NCI-H510A (cell line): ENCODE measurements around the gene NRAP.

Experiments
- DNase-seq: peaks from one replicate; lab custom pipeline; 2025; lab: John Stamatoyannopoulos, UW

The NRAP gene

DNA sequence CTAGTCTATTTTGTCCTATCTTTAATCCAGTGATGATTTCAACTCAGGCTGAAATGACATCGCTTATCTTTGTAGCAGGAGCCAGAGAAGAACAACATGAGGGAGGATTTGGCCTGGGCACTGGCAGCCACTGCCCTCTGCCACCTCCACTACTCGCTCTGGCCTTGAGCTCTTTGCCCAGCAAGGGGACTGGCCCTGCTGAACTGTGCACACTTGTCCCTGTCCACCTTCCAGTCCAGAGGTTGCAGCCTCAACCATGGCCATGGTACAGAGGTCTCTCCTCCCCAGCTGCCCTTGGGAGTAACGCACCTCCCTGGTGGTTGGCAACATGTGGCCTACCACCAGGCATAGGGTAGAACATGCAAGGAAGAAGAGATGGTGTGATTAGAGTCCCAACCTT is 102.6 kb downstream of the NRAP start:
- DNase-seq: no peak

DNA sequence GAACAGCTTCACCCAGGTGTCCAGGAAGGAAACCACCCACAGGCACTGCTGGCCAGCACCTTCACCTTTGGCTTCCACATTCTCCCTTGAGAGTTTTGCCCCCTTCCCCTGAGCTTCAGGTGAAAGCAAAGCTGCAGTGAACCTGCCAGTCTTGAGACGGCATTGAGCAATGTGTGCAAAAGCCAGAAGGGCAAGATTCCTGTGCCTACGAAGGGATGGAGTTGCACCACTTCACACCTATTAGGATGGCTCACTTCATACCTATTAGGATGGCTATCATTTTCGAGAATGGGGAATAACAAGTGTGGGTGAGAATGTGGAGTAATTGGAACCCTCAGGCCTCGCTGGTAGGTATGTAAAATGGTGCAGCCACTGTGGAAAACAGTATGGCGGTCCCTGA is 103.8 kb downstream of the NRAP start:
- DNase-seq: no peak

DNA sequence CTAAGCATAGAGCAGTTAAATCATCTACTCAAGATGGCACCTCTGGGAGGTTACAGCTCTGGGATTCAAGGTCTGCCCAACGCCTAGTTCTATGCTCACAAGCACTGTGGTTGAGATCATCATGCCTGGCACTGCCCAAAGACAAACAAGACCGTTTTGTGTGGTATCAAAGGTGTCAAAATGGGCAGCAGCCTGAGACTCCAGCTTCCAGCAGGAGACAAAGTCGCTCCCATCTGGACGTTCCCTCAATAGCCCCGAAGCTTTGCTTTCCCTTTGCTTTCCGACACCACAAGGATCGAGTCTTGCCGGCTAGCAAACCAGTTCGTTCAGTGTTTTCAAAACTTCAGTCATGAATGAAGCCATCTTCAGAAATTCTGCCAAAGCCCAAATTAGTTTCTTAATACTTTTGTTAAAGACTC is 105.9 kb downstream of the NRAP start:
- no peak for DNase-seq

DNA sequence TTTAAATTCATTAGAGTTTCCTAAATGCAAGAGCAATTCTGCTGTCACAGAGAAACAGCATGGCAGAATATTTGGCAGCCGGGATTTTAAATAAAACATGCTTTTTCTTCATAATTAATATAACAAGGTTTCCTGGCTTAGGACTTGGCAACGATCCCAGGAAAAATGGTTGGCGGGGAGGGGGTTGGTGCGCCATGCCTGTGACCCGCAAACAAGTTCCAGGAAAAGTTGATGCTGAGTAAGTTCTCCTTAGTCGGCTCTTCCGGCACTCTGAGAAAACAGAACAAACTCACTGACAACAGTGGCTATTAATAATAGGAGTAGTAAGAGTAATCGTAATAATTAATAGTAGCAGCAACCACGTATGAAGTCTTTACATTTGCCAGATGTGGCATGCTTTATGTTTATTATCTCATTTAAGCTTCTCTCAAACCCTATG is 106.4 kb downstream of the NRAP start:
- no peak for DNase-seq

DNA sequence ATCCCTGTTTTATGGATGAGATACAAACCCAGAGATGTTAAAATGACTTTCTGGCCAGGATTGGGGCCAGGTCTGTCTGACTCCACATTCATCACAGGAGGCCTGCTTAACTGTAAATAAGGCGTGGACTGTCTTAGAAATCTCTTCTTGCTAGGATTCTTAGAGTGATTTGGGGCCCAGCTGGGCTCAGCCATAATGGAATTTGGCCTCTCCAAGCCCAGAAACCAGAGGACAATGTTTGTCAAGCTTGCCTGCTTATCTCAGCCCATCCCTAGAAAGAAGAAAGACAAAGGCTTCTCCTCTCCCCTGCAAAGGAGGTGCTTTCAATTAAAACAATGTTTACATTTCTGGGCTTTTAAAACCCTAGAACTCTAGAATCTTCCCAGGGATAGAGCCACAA is 108.1 kb downstream of the NRAP start:
- no peak for DNase-seq

DNA sequence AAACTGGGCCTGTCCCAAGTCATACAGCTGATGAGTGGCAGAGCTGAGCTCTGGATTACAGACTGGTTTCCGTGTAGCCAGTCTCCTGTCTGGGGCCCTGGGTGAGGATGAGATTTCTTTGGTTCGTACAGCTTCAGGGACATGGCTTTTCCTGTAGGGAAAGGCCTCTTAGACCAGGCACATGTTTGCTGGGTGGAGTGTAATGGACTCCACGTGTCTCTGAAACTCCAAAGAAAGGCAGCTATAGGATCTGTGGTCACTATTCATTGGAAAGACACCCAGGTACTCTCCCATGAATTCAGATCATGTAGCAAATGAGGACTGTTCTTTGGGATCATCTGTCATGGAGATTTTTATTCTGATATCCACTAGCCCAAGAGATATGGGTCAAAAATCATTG is 108.6 kb downstream of the NRAP start:
- no peak for DNase-seq

DNA sequence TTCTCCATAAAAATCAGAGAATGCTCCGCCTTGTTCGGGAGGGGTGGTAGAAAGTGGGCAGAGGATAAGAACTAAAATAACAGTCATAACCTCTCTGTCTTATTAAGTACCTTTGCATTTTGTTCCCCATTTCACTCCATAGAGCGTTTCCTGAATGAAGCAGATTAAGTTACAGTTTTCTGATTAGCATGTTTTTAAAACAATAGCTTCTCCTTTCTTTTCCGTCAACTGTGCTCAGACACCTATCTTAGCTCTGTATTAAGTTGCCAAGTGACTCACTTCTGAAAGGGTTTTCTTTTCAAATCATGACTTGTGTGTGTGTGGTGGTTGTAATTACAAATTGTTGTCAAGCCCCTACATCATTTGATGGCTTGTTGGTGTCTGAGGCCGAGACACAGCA is 109.6 kb downstream of the NRAP start:
- DNase-seq: no peak

DNA sequence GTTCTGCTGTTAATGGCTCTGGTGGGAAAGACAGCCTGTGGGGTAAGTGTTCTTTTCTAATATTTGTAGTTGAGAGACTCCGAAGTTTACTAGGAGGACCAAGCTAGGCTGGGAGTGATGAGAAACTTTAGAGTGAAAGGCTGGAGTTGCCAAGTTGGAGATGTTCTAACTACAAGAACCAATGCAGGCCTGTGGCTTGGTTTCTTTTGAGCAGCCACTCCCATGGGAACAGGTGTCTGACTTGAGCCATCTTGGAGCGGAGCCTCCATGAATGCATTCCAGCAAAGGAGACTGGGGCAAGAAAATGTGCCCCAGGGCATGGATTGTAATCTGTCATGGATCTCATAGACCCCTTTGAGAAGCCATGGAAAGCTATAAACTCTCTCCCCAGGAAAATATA is 110.7 kb downstream of the NRAP start:
- DNase-seq: no peak

DNA sequence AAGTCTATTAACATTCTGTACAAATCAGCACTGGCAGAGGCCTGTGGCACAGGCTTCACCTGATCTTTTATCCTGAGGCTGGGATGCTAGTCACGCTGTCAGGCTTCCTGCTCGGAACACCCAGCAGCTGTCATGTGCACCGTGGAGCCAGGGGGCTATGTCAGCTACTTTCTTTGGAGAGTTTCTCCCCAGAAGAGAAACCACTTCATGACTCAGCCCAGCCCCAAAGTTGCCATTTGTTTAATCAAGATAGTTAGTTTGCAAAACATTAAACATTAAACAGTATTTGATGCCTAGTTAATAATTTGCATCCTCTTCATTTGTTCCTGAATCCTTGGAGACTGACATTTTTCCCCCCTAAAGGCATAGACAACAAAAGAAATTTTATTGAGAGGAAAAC is 111.1 kb downstream of the NRAP start, which contains the start of gene HABP2:
TSS of gene HABP2 (plus strand) at position 353 of the 400 bp plus-strand sequence. CDS start 69 bp downstream, outside the sequence.
- DNase-seq: no peak

DNA sequence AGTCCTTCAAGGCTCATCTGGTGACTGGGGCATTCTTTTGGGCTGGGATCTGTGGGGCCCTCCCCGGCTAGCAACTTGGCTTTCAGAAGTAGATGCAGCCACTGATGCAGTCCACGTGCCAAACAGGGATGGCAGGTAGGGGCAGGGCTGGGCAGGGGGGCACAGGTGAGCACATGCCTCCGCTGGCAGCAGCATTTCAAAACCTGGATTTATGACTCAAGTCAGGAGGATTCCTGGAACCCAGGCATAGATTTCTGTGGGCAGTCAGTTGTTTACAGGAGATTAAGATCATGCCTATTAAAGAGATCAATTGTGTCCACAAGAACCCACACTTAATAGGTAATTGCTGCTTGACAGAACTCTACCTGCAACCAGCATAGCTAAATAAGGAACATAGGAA is 111.8 kb downstream of the NRAP start:
- no peak for DNase-seq

DNA sequence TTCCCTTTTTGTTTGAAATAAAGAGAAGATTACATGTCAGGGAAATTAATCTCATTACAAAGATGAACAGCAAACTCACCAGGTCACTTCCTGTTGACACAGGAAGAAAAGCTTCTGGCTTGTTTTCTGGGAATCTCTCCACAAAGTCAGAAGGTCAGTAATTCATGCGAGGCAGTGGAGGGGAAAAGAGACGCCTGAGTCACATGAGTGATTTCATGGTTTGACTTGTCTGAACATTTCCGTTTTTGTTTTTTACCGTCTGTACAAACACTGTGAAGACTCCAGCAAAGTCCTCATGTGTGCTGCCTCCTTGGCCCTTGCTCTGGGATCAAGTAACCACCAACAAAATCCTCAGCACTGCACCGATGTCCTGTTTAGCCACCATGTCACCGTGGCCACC is 113.5 kb downstream of the NRAP start:
- no peak for DNase-seq

DNA sequence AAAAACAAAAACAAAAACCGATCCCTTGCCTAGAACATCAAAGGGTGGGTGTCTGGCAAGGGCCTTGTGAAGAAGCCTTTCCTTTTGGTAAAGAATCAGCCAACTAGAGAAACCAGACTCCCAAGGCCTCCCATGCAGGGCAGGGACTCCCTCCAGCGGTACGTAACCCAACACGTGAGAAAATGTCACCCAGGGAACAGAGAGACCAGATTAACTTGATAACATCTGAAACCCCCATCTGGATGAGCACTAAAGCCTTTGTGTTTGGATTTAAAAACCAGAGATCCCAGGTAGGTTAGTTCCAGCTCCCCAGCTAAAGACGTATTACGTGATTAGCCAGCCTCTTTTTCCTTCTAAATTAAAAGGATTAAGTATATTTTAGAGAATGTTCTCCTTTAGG is 114.0 kb downstream of the NRAP start:
- no peak for DNase-seq

DNA sequence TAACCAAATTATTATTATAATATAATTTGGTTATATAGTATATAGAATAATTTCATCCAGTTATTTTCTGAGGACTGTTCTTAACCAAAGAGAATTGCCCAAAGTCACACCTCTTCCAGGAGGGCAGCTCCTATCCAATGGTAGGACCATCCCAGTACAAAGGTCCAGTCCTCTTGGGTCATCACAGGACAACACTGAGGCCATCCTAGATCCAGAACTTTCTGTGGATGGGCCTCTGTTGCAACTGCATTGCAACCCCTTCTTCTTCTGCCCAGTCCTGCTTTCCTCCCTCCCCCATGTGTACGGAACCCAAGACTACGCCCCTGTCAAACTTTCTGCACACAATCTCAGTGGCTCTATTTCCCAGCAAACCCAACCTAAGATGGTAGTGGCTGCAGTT is 116.4 kb downstream of the NRAP start:
- no peak for DNase-seq

DNA sequence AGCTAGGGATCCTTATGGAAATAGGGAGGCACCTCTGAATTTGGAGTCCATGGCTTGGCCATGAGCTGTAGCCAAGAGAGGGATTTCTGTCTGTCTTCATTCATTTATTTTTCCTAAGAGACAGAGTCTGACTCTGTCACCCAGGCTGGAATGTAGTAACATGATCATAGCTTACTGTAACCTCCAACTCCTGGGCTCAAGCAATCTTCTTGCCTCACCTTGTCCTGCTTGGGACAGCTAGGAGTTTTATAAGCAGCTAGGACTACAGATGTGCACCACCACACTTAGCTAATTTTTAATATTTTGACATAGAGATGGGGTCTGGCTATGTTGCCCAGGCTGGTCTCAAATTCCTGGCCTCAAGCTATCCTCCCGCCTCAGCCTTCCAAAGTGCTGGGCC is 119.4 kb downstream of the NRAP start:
- DNase-seq: no peak

DNA sequence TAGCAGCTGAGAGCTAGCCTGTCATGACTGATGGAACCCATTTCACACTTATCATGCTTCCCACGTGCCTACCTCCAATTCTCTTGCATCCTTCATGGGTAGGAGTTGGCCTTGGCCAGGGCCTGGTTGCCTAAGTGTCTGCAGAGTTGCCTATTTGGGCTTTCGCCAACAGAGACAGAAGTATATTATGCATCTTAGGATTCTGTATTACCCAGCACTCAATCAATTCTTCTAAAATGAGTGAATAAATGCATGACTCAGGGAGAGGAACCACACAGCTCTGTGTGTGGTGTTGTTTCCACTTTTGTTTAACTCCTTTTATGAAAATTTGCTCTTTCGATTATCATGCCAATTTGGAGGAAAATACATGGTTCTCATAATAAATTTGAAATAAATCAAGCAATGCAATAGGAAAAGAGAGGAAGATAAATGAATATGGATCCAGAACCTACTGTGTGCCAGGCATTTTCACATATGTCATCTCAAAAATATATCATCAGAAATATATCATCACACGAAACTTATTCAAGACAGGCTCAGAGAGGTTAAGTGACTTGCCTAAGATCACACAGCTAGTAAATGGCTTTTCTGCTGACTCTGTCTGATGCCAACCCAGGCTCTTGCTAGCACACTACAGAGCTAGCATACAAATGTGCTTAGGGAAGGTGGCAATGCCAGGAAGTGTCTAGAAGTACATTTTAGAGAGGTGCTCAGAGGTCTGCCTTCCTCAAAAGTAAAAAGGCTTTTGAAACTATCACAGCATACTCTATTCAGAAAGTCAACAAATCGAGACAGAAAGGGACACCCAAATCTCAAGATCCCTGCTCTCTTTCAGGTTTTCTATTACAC is 120.5 kb downstream of the NRAP start:
- no peak for DNase-seq

DNA sequence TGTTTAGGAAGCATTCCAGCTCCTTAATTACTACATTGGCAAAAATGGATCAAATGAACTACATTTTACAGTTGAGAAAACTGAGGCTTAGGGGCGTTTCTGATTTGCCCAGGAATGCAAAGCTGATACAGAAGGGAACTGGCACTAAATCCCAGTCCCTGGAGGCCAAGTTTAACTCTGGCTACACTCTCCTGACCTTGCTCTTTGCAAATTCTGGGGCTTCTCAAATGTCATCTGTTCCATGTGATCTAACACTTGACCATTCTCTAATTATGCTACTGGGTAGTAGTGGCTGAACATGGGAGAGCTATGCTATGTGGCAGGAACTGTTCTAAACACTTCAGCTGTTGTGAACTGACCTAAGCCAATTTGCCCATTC is 122.3 kb downstream of the NRAP start:
- DNase-seq: no peak

DNA sequence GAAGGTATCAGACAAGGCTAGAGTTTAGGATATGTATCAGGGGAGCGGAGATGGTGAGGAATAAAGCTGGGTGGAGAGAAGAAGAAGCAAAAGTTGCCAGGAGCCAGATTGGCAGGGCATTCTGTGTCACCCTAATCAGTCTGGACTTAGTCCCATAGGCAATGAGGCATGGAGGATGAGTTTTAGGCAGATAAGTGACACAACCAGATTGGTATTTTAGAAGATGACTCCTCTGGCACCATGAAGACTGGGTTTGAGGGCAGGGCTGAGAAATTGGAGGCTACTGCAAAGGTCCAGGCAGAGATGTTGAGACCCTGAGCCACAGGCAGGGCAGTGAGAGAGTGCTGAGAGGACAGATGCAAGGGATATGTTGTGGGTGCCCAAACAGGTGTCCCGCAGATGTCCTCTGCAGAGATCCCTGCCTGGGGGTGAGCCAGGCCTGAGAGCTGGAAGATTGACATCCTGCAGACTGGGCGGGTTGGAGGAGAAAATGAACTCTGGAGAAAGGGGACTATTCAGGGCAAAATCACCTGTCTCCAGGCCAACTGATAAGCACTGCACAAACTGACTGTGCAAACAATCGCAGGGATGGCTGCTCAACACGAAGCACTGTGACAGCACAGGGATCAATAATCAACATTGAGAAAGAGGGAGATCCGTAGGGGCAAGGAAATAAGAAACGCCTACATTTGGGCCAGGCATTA is 122.8 kb downstream of the NRAP start:
- DNase-seq: no peak

DNA sequence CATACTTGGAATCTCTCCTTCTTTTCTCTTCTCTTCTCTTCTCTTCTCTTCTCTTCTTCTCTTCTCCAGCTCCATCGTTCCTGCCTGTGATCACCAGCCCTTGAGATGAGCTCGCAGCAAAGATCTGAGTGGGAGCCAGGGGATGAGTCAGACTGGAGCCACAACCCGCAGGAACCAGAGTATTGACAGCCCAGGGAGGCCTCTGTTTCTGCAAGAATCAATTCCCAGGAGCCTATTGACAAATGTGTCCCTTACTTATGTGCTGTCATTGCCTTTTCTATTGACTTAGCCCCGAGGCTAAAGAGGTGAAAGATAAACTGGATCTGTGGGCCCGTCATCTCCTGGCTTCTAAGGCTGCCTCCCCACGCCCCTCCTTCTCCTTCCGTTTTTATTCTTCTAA is 124.1 kb downstream of the NRAP start:
- no peak for DNase-seq
